RWPE1 (cell line): ENCODE measurements around the gene MFSD6.
A peak's percentile ranks its signal among the peaks of the same experiment; 100 is the strongest.

Source experiments
- CTCF ChIA-PET: fragments of 350-600 bp; sonication (Branson Sonifier 250); formaldehyde crosslinking; extraction: SDS; loops from one replicate; lab custom pipeline; 2021; lab: Yijun Ruan, JAX
- POLR2A ChIA-PET: fragments of 400-600 bp; formaldehyde crosslinking; extraction: SDS; loops from one replicate; lab custom pipeline; 2020; ENCODE audit warnings: antibody characterized with exemption; ENCODE audit not compliant: low non-redundant PET; lab: Yijun Ruan, JAX
- DNase-seq: peaks from one replicate; pipeline ENCODE4 v3.0.0; 2012; ENCODE audit warnings: low spot score
- H3K27ac ChIP-seq: fragments of 450-650 bp; 2 replicates; pipeline ENCODE4 v1.5.1; 2017
- CTCF ChIP-seq: fragments of 450-650 bp; conservative IDR thresholded peaks from 2 replicates; pipeline ENCODE4 v1.5.1; 2017; ENCODE audit warnings: low read depth, mild to moderate bottlenecking

The MFSD6 gene

GRCh38 chr2:190468814-190469569 lies 60.8 kb downstream of the MFSD6 start:
- no peak for TF ChIP-seq CTCF
- DNase-seq: peak; percentile 86
- POLR2A ChIA-PET: no interaction called here
- peak overlapping the region; percentile 78 for H3K27ac ChIP-seq
- CTCF ChIA-PET: no interaction called here

GRCh38 chr2:190469771-190470170 lies 61.6 kb downstream of the MFSD6 start:
- ChIA-PET POLR2A (no interaction called here), CTCF (no interaction called here)
- DNase-seq: peak; percentile 76
- no peak overlapping the region for H3K27ac ChIP-seq
- TF ChIP-seq CTCF: no peak

GRCh38 chr2:190470256-190470826 lies 62.2 kb downstream of the MFSD6 start:
- H3K27ac ChIP-seq: no peak overlapping the region
- ChIA-PET CTCF (no interaction called here), POLR2A (no interaction called here)
- no peak for TF ChIP-seq CTCF
- no peak for DNase-seq

- ChIA-PET CTCF (no interaction called here), POLR2A (no interaction called here)
- no peak overlapping the region for H3K27ac ChIP-seq
- no peak for TF ChIP-seq CTCF
- no peak for DNase-seq
Measured at GRCh38 chr2:190477661-190478454, 69.7 kb downstream of the MFSD6 start.

GRCh38 chr2:190478572-190479195 lies 70.5 kb downstream of the MFSD6 start:
- no peak for TF ChIP-seq CTCF
- DNase-seq: no peak
- no peak overlapping the region for H3K27ac ChIP-seq
- ChIA-PET POLR2A (no interaction called here), CTCF (interaction anchor here (0.5 kb wide), 1 partner anchor 19 kb away, joined by 3 read pairs; no protein-coding TSS in a partner anchor)

- no peak for DNase-seq
- TF ChIP-seq CTCF: no peak
- POLR2A ChIA-PET: no interaction called here
- CTCF ChIA-PET: no interaction called here
- no peak overlapping the region for H3K27ac ChIP-seq
Measured at GRCh38 chr2:190481339-190481738, 73.2 kb downstream of the MFSD6 start.
